A172 (cell line): ENCODE measurements around the gene GLOD4. TPM values are rescaled to one million over a fixed set of nuclear protein-coding genes. Genes with fewer than 3 reads are reported as not detected.
"Not testable (repeated sequence)": the region's sequence is repeated elsewhere in the genome, so short reads cannot be mapped to it uniquely, and the experiment has no call there.

ENCODE experiments used
- DNase-seq: peaks from one replicate; pipeline ENCODE4 v3.0.0-alpha.2; 2015; ENCODE audit warnings: low spot score
- total RNA-seq: library from RNA; depleted of rRNA; stranded (reverse); fragments of >200 nt; shearing (Covaris generic); gene quantifications from 2 replicates; pipeline ENCODE4 v1.2.3, GENCODE V29; 2014

The GLOD4 gene
- total RNA-seq, 1 experiment from 2014 or later = 138 TPM

GRCh38 chr17:802901-803881 lies 21.1 kb upstream of the GLOD4 start:
- DNase-seq = no peak

- no peak for DNase-seq
Measured at GRCh38 chr17:802481-802880, 20.4 kb upstream of the GLOD4 start.

GRCh38 chr17:801660-802059 lies 19.6 kb upstream of the GLOD4 start:
- DNase-seq = no peak

GRCh38 chr17:800446-801242 lies 18.6 kb upstream of the GLOD4 start:
- no peak for DNase-seq

GRCh38 chr17:799261-799660 lies 17.2 kb upstream of the GLOD4 start:
- no peak for DNase-seq

GRCh38 chr17:798246-798645 lies 16.2 kb upstream of the GLOD4 start:
- DNase-seq = no peak

GRCh38 chr17:797236-797840 lies 15.3 kb upstream of the GLOD4 start:
- no peak for DNase-seq

GRCh38 chr17:796609-797008 lies 14.5 kb upstream of the GLOD4 start:
- DNase-seq = no peak

- DNase-seq = no peak
Measured at GRCh38 chr17:795721-796120, 13.6 kb upstream of the GLOD4 start.

- DNase-seq = no peak
Measured at GRCh38 chr17:795276-795675, 13.2 kb upstream of the GLOD4 start.

GRCh38 chr17:794876-795275 lies 12.8 kb upstream of the GLOD4 start:
- DNase-seq = peak; percentile 57

- no peak for DNase-seq
Measured at GRCh38 chr17:792277-792676, 10.2 kb upstream of the GLOD4 start.

- no peak for DNase-seq
Measured at GRCh38 chr17:791829-792228, 9.7 kb upstream of the GLOD4 start.

- DNase-seq = not testable (repeated sequence)
Measured at GRCh38 chr17:790874-791247, 8.8 kb upstream of the GLOD4 start.

- DNase-seq = not testable (repeated sequence)
Measured at GRCh38 chr17:789931-790873, 8.1 kb upstream of the GLOD4 start.

GRCh38 chr17:789160-789840 lies 7.2 kb upstream of the GLOD4 start:
- DNase-seq = no peak

- DNase-seq = no peak
Measured at GRCh38 chr17:788551-788950, 6.5 kb upstream of the GLOD4 start.

GRCh38 chr17:787641-788221 lies 5.7 kb upstream of the GLOD4 start:
- no peak for DNase-seq

GRCh38 chr17:785901-786300 lies 3.8 kb upstream of the GLOD4 start:
- DNase-seq = not testable (repeated sequence)

- DNase-seq = no peak
Measured at GRCh38 chr17:784143-784542, 2.1 kb upstream of the GLOD4 start.
